Measurements from ENCODE around the gene PTCH1. TPM values are rescaled to one million over a fixed set of nuclear protein-coding genes. Genes with fewer than 3 reads are reported as not detected.

Gene PTCH1
- total RNA-seq, 4 donors from 2014 or later, result 4.2 to 6.9 (median 5.2) TPM

GRCh38 chr9:95486318-95486717, 30.5 kb downstream of the PTCH1 start:
- in situ Hi-C loops (cut with MboI; ENCODE audit: low sequenced_read_pairs in 4 of 4), result no loop called here
- intact Hi-C loops (cut with DNase I; ENCODE audit: low total_unique reads), result no loop called here
- Histone ChIP-seq H3K4me3 (no peak overlapping the region), H3K36me3 (no peaks in the 10 kb centered on the region), H3K27me3 (no peaks in the 10 kb centered on the region), H3K27ac (peak overlapping the region in 1 of 4 donors; percentile 57), H3K4me1 (peaks cover 14 to 24% of the 10 kb centered on the region in 2 donors), H3K9me3 (no peaks in the 10 kb centered on the region)
- ATAC-seq (peak; percentile 44 to 60), DNase-seq (no peak)
- TF ChIP-seq POLR2A (IDR thresholded peaks at IDR 0.05), result no peak
- TF ChIP-seq, protein P1, sequence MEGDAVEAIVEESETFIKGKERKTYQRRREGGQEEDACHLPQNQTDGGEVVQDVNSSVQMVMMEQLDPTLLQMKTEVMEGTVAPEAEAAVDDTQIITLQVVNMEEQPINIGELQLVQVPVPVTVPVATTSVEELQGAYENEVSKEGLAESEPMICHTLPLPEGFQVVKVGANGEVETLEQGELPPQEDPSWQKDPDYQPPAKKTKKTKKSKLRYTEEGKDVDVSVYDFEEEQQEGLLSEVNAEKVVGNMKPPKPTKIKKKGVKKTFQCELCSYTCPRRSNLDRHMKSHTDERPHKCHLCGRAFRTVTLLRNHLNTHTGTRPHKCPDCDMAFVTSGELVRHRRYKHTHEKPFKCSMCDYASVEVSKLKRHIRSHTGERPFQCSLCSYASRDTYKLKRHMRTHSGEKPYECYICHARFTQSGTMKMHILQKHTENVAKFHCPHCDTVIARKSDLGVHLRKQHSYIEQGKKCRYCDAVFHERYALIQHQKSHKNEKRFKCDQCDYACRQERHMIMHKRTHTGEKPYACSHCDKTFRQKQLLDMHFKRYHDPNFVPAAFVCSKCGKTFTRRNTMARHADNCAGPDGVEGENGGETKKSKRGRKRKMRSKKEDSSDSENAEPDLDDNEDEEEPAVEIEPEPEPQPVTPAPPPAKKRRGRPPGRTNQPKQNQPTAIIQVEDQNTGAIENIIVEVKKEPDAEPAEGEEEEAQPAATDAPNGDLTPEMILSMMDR (IDR thresholded peaks at IDR 0.05 in 4 of 5, conservative IDR thresholded peaks at IDR 0.05 in 1 of 5), result no peak

DNA sequence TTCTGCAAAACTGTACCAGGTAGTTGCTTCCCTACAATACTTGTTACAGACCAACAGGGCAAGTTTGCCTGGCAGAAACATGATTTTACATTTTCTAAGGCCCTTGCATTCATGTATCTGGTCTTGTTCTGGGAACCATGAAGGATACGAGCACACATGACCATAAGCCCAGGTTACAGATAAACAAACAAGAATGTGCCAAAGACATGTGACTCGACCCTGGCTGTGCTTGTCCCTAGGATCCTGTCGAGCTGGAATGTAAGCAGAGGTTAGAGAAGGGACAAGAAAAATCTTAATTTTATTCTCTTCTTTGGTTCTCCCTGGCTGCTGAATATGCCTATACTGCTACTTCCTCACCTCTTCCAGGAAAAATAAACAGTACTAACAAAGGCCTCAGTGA, 32.5 kb downstream of the PTCH1 start:
- DNase-seq (no peak), ATAC-seq (peak in 1 of 2 donors; percentile 48)
- Histone ChIP-seq H3K27ac (no peak overlapping the region), H3K36me3 (peaks cover 3 to 10% of the 10 kb centered on the region in 2 donors), H3K4me1 (peaks cover 14 to 24% of the 10 kb centered on the region in 2 donors), H3K9me3 (no peaks in the 10 kb centered on the region), H3K27me3 (no peaks in the 10 kb centered on the region), H3K4me3 (no peak overlapping the region)
- intact Hi-C loops (cut with DNase I; ENCODE audit: low total_unique reads), result no loop called here
- no peak for TF ChIP-seq POLR2A (IDR thresholded peaks at IDR 0.05)
- TF ChIP-seq, protein P1 (IDR thresholded peaks at IDR 0.05 in 4 of 5, conservative IDR thresholded peaks at IDR 0.05 in 1 of 5), result no peak
- in situ Hi-C loops (cut with MboI; ENCODE audit: low sequenced_read_pairs in 4 of 4), result no loop called here

GRCh38 chr9:95483431-95483830, 33.3 kb downstream of the PTCH1 start:
- no peak for TF ChIP-seq POLR2A (IDR thresholded peaks at IDR 0.05)
- TF ChIP-seq, protein P1 (IDR thresholded peaks at IDR 0.05 in 4 of 5, conservative IDR thresholded peaks at IDR 0.05 in 1 of 5), result no peak
- H3K4me1 ChIP-seq, result peaks cover 14 to 24% of the 10 kb centered on the region in 2 donors
- no peak overlapping the region for H3K27ac ChIP-seq
- peaks cover 3 to 18% of the 10 kb centered on the region in 2 donors for H3K36me3 ChIP-seq
- intact Hi-C loops (cut with DNase I; ENCODE audit: low total_unique reads), result no loop called here
- no peak for DNase-seq
- no peaks in the 10 kb centered on the region for H3K9me3 ChIP-seq
- in situ Hi-C loops (cut with MboI; ENCODE audit: low sequenced_read_pairs in 4 of 4), result no loop called here
- no peak overlapping the region for H3K4me3 ChIP-seq
- no peaks in the 10 kb centered on the region for H3K27me3 ChIP-seq
- no peak for ATAC-seq

GRCh38 chr9:95482621-95483020, 34.1 kb downstream of the PTCH1 start:
- DNase-seq, result no peak
- ATAC-seq, result no peak
- in situ Hi-C loops (cut with MboI; ENCODE audit: low sequenced_read_pairs in 4 of 4), result no loop called here
- Histone ChIP-seq H3K4me3 (no peak overlapping the region), H3K36me3 (peaks cover 3 to 26% of the 10 kb centered on the region in 2 donors), H3K9me3 (no peaks in the 10 kb centered on the region), H3K4me1 (peaks cover 14 to 24% of the 10 kb centered on the region in 2 donors), H3K27me3 (no peaks in the 10 kb centered on the region), H3K27ac (no peak overlapping the region)
- no peak for TF ChIP-seq POLR2A (IDR thresholded peaks at IDR 0.05)
- TF ChIP-seq, protein P1 (IDR thresholded peaks at IDR 0.05 in 4 of 5, conservative IDR thresholded peaks at IDR 0.05 in 1 of 5), result no peak
- intact Hi-C loops (cut with DNase I; ENCODE audit: low total_unique reads), result no loop called here

DNA sequence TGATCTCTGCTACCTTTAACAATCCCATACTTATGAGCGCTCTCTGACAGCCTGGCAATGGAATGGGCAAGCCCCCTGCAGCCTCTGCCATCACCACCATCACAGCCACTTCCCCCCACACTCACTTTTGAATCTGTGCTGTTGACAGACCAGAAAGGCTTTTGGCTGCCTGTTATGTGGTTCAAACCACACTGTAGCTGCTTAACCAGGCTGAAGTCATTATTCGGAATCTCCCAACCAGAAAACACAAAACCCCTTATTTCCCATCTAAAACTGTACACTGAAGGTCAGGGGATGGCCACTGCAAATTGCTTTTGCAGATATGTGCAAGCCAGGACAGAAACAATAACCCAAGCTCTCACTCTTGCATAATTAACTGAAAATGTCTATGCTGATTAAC, 35.8 kb downstream of the PTCH1 start:
- Histone ChIP-seq H3K4me1 (peaks cover 7 to 13% of the 10 kb centered on the region in 2 donors), H3K27ac (no peak overlapping the region), H3K36me3 (peaks cover 3 to 42% of the 10 kb centered on the region in 2 donors), H3K9me3 (no peaks in the 10 kb centered on the region), H3K4me3 (no peak overlapping the region), H3K27me3 (no peaks in the 10 kb centered on the region)
- TF ChIP-seq, protein P1 (IDR thresholded peaks at IDR 0.05 in 4 of 5, conservative IDR thresholded peaks at IDR 0.05 in 1 of 5), result no peak
- TF ChIP-seq POLR2A (IDR thresholded peaks at IDR 0.05), result no peak
- in situ Hi-C loops (cut with MboI; ENCODE audit: low sequenced_read_pairs in 4 of 4), result no loop called here
- intact Hi-C loops (cut with DNase I; ENCODE audit: low total_unique reads), result no loop called here
- DNase-seq, result no peak
- no peak for ATAC-seq
